HG03378 (cell line): ENCODE measurements around the gene ZNF280D.

ENCODE experiments used
- ATAC-seq: cut with Tn5 transposase; IDR thresholded peaks from one replicate; pipeline ENCODE4 v1.9.1; 2021; ENCODE audit warnings: mild to moderate bottlenecking, moderate library complexity; ENCODE audit not compliant: unreplicated experiment

ZNF280D gene

GRCh38 chr15:56749982-56750381 is 16.7 kb upstream of the ZNF280D start:
- no peak for ATAC-seq

DNA sequence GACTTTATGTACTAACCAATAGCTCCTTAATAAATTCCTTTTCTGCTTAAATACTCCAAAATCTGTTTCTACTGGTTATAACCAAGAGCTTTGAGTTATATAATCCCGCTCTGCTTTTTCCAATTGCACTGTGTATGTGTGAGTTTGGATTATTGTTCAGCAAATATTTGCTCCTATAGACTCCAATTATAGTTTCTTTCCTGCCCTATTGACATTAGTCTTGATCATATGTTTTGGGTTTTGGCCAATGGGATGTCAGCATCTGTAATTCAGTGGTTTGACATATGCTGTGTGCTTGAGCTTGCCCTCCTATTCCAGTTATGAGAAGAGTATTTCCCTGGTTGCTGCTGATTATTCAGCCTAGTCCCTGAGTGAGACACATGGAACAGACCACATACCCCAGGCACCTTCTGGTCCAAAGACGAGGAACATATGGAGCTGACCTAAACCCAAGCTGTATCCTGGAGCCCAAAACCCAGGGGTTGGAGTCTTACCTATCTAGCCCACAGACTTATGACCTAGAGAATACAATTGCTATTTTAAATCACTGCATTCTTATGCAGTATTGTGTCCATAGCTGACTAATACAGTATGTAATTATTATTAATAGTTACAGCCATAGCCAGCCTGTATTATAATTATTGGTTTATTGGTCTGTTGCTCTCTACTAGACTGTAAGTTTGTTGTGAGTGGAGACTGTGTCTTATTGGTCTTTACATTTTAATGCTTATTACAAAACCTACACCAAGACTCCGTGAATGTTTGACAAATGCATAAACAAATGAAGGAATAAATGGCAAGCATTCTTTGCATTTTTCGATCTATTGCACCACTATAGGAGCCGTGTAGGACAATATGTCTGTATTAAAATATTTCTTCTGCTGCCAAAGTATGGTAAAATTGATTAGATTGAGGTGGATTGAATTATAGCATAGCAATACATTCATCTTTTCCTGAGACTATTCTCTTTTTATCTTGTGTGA is 11.7 kb upstream of the ZNF280D start:
- ATAC-seq = no peak

DNA sequence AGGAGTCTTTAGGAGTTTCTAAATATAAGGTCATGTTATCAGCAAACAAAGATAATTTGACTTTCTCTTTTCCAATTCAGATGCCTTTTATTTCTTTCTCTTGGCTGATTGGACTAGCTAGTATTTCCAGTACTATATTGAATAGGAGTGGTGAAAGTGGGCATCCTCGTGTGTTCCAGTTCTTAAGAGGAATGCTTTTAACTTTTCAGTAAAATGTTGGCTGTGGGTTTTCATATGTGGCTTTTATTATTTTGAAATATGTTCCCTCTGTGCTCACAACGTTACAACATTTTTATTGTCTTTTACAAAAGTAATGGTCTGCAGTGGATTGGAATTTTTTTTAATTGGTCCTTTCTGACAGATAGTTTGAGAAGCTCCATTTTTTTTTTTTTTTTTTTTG is 8.2 kb upstream of the ZNF280D start:
- ATAC-seq = no peak

DNA sequence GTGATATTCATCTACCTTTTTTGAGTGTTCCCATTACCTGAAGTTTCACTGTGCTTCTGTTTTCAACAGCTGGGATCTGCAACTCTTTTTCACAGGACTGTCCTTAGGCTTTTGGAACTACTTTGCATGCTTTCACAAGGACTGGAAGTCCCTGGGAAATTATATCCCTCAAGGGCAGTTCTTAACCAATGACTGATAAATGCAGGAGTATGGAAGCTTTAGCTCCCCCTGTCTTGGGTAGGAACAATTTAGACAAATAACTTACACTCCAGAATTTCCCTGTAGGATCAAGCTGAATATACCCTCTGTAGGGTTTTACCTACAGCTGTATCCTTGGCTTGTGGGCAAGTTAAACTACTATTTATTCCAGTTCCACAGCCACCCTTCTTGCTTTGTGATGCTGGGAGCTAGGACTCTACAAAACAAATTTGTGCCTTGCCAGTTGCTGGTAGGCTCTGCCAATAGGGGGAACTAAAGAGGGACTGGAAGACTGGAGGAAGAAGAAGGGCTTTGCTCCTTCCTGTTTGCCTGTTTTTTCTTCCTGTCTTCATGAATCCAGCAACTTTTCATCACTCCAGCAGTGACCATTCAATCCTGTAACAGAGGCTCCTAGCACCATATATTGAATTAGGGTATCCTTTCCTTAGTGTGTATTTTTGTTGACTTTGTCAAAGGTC is 6.8 kb upstream of the ZNF280D start:
- no peak for ATAC-seq

- no peak for ATAC-seq
Measured at GRCh38 chr15:56739474-56739873, 6.2 kb upstream of the ZNF280D start.

- no peak for ATAC-seq
Measured at GRCh38 chr15:56737791-56738190, 4.5 kb upstream of the ZNF280D start.

GRCh38 chr15:56736881-56737707 is 3.8 kb upstream of the ZNF280D start:
- no peak for ATAC-seq

GRCh38 chr15:56736308-56736707 is 3.0 kb upstream of the ZNF280D start:
- no peak for ATAC-seq

- ATAC-seq = no peak
Measured at GRCh38 chr15:56735589-56735988, 2.3 kb upstream of the ZNF280D start.

DNA sequence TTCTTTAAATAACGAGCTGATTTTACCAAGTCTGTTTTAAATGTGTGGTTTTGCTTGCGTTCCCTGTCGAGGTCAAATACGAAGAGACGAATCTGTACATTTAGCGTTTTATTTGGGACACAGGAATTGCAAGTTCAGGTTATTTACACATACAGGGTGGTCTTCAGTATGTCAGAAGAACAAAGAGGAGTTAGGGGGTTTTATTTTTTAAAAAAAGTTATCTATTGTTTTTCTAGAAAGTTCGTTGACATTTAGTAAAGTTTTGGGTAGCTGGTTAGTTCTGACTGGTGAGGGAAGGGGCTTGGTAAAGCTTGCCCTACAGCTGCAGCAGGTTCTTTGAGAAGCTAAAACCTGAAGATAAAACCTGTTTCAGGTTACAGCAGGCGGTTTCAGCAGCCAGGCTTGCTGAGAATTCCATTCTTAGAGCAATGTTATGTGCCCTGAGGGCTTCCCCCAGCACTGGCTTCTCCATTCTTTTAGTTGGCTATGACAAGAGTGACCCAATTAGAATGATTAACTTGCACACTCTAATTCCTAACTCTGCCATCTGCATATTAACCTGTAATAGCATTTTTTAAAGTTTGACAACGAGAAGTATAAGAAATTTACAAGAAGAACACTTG is 815 bp upstream of the ZNF280D start:
- no peak for ATAC-seq

DNA sequence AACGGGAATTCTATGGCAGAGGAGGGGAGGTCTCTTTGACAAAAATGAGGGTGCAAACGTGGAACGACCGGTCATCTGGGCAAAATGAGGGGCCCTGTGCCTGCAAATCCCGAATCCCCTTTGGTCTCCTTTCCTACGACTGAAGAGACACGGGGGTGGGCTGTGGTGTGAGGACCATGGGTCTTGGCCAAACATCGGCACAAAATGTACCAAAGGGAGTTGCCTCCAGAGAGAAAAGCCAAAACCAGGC is 498 bp downstream of the ZNF280D start:
- ATAC-seq = no peak

- no peak for ATAC-seq
Measured at GRCh38 chr15:56732135-56732885, 999 bp downstream of the ZNF280D start.

- ATAC-seq = no peak
Measured at GRCh38 chr15:56731548-56731947, 1.8 kb downstream of the ZNF280D start.

- no peak for ATAC-seq
Measured at GRCh38 chr15:56729561-56729960, 3.7 kb downstream of the ZNF280D start.

DNA sequence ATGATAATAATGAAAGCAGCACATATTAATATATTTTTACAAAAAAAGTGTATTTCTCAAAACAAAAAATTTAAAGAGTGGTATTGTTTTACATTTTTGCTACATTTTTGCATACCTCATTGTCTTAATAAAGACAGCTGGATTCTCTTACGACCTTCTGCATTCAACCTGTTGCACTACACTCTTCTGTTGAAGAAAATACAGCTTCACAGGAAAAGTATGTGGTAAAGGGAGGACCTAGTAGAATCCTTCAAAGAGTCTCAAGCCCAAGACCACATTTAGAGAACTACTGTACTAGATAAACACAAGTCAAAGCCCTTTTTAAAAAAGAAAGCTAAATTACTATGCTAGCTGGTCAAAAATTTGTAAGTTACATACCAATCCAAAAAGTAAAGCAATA is 7.9 kb downstream of the ZNF280D start:
- ATAC-seq = no peak

GRCh38 chr15:56724232-56724631 is 9.1 kb downstream of the ZNF280D start:
- ATAC-seq = no peak

GRCh38 chr15:56723787-56724186 is 9.5 kb downstream of the ZNF280D start:
- no peak for ATAC-seq

DNA sequence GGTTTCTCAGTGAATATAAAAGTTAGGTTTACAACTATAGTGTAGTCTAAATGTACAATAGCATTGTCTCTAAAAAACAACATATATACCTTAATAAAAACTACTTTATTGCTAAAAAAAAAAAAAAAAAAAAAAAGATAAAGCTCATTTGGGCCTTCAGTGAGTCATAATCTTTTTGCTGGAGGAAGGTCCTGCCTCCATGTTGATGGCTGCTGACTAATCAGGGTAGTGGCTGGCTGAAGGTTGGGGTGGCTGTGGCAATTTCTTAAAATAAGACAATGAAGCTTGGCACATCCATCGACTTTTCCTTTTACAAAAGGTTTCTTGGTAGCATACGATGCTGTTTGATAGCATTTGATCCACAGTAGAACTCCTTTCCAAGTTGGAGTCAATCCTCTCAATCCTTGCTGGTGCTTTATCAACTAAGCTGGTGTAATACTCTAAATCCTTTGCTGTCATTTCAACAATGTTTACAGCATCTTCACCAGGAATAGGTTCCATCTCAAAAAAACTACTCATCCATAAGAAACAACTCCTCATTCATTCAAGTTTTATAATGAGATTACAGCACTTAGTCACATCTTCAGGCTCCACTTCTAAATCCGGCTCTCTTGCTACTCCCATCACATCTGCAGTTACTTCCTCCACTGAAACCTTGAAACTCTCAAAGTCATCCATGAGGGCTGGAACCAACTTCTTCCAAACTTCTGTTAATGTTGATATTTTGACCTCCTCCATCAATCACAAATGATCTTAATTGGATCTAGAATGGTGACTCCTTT is 13.3 kb downstream of the ZNF280D start:
- no peak for ATAC-seq

- no peak for ATAC-seq
Measured at GRCh38 chr15:56719021-56719612, 14.2 kb downstream of the ZNF280D start.
